Dermis blood vessel endothelial cell (primary cell): Measurements from ENCODE around the gene P2RY6. TPM values are rescaled to one million over a fixed set of nuclear protein-coding genes. Genes with fewer than 3 reads are reported as not detected.
A peak's percentile ranks its signal among the peaks of the same experiment; 100 is the strongest.

Experiments used
- DNase-seq: peaks from one replicate; pipeline ENCODE4 v3.0.0; 2010
- total RNA-seq: library from RNA; depleted of rRNA; stranded (reverse); fragments of >200 nt; gene quantifications from 2 replicates; pipeline ENCODE4 v1.2.3, GENCODE V29; 2014

P2RY6 gene
- total RNA-seq, 1 donor from 2014 or later, result not detected

- no peak for DNase-seq
Measured at GRCh38 chr11:73318501-73319011, 46.4 kb downstream of the P2RY6 start.

GRCh38 chr11:73320763-73321603 lies 48.8 kb downstream of the P2RY6 start:
- DNase-seq, result peak; percentile 33

- peak; percentile 90 for DNase-seq
Measured at GRCh38 chr11:73321604-73322381, 49.7 kb downstream of the P2RY6 start.

GRCh38 chr11:73322382-73323306 lies 50.5 kb downstream of the P2RY6 start:
- DNase-seq, result peak; percentile 74

- peak; percentile 78 for DNase-seq
Measured at GRCh38 chr11:73323464-73323863, 51.3 kb downstream of the P2RY6 start.

GRCh38 chr11:73324116-73324515 lies 52.0 kb downstream of the P2RY6 start:
- no peak for DNase-seq

- no peak for DNase-seq
Measured at GRCh38 chr11:73324665-73325035, 52.5 kb downstream of the P2RY6 start.

- no peak for DNase-seq
Measured at GRCh38 chr11:73325036-73325981, 53.2 kb downstream of the P2RY6 start.

- peak; percentile 39 for DNase-seq
Measured at GRCh38 chr11:73326929-73327811, 55.0 kb downstream of the P2RY6 start.

- no peak for DNase-seq
Measured at GRCh38 chr11:73327812-73328364, 55.8 kb downstream of the P2RY6 start.

- DNase-seq, result peak; percentile 68
Measured at GRCh38 chr11:73330569-73331093, 58.5 kb downstream of the P2RY6 start.

GRCh38 chr11:73331138-73331916 lies 59.2 kb downstream of the P2RY6 start:
- DNase-seq, result no peak

GRCh38 chr11:73333173-73333572 lies 61.0 kb downstream of the P2RY6 start:
- DNase-seq, result no peak

GRCh38 chr11:73333640-73334383 lies 61.7 kb downstream of the P2RY6 start:
- peak; percentile 32 for DNase-seq

GRCh38 chr11:73334384-73335203 lies 62.5 kb downstream of the P2RY6 start:
- DNase-seq, result peak; percentile 88

- peak; percentile 90 for DNase-seq
Measured at GRCh38 chr11:73335204-73335923, 63.2 kb downstream of the P2RY6 start.
